NCI-H524 (cell line): ENCODE data around the gene PPP1R12C.
"Not testable (repeated sequence)": the region's sequence is repeated elsewhere in the genome, so short reads cannot be mapped to it uniquely, and the experiment has no call there.

ENCODE experiments used
- DNase-seq, 2 experiments: peaks; one replicate each; lab custom pipeline; 2025; lab: John Stamatoyannopoulos, UW

Gene PPP1R12C

DNA sequence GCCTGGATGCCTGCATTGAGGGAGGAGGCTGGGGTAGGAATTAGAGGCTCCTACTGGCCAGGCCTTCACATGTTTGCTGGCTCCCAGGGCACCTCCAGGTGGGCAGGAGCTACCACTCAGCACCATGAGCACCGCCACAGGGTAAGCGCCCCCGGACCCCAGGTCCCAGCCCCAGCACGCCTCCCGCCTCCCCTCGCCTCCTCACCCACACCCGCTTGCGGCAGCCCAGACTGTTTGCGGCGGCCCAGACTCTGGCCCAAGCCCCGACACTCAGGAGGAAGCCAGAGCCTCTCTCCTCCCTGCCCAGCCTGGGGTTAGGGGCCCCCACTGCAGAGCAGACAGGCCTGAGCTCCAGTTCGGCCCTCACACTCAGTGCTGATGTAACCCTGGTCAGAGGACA is 41.1 kb downstream of the PPP1R12C start:
- no peak for DNase-seq

DNA sequence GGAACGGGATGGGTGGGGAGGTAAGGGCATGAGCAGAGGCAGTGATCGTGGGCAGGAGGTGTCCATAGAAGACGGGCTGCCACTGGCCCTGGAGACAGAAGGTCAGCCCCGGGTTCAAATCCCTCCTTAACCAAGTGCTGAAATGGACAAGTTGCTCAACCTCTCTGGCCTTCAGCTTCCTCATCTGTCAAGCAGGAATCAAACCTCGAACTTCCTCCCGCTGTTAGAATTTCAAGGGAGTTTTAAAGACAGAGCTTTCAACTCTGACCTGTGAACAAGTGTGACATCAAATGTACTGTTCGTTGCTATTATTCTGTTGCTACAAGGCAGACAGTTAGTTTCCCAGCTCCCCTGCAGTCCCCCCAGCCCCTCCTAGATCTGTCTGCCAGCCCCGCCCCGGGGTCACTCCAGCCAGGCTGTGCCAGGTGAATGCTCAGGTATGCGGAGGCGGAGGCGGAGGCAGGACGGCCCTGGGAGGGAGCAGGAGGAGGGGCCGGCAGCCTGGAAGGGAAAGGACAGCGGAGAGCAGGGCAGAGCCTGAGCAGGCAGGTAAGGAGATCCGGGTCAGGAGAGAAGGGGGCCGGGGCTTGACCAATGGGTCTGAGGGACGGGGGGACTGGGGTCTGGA is 42.0 kb downstream of the PPP1R12C start, which contains the start of gene EPS8L1:
EPS8L1 (plus strand) TSS at position 499 of the 628 bp plus-strand sequence. CDS start 576 bp downstream, outside the sequence.
- no peak for DNase-seq

DNA sequence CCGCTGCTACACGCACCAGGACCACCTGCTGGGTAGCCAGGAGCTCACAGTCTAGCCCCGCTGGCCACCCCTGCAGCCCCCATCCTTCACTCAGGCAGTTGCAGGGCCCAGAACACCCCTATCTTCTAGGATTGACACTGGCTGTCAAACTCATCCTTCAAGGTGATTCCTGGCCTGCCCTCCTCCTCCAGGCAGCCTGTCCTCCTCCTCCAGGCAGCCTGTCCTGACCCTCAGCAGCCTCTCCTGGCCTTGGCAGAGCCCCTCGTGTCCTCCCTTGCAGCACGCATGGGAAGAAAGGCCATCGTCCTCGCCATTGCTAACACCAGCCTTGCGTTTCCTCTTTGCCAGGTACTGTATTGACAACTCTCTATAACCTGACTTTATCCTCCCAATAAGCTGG is 45.5 kb downstream of the PPP1R12C start:
- no peak for DNase-seq

DNA sequence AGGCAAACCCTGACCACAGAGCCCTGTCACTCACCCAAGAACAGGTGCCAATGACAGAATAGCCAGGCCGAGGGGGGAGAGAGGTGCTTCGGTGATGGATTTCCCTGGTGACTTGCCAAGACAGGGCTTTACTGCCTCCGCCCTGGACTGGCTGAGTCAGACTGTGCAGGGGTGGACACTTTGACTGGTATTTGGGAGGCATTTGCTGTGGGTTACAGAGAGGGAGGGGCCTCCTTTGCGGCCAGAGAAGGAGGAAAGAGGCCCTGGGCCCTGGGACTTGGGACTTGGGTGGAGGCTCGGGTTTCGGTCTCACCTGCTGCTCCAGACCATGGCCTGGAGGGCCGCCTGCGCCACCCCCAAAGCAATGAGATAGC is 46.3 kb downstream of the PPP1R12C start:
- no peak for DNase-seq

DNA sequence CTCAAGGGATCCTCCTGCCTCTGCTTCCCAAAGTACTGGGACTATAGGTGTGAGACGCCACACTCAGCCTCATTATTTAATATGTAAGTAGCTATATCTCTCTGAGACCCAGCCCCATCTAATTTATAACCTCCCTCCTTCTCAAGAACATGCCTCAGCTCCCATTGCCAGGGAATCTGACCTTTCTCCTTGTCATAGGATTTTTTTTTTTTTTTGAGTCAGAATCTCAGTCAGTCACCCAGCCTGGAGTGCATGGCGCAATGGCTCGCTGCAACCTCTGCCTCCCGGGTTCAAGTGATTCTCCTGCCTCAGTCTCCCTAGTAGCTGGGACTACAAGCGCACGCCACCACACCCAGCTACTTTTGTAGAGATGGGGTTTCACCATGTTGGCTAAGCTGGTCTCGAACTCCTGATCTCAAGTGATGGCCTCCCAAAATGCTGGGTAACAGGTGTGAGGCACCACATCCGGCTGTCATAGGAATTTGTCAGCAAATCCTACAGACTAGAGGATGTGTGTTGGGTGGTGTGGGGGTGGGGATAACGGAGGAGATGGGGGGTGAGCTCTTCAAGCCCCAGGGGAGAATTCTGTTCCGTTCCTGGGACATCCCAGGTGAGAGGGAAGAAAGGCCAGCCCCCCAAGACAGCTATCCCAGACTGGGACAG is 46.8 kb downstream of the PPP1R12C start:
- no peak for DNase-seq

DNA sequence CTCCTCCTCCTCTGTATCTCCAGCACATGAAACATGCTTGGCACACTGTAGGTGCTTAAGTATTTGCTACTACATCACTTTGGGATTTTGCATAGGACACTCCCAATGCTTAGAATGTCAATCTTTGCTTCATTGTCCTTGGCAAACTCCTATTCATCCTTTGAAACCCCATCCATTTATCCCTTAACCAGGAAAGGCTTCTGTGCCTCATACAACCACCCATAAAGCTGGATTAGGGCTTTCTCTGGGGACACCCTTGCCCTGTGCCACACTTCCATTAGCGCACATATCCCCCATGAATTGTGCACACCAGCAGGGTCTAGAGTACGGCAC is 47.6 kb downstream of the PPP1R12C start:
- DNase-seq: no peak

DNA sequence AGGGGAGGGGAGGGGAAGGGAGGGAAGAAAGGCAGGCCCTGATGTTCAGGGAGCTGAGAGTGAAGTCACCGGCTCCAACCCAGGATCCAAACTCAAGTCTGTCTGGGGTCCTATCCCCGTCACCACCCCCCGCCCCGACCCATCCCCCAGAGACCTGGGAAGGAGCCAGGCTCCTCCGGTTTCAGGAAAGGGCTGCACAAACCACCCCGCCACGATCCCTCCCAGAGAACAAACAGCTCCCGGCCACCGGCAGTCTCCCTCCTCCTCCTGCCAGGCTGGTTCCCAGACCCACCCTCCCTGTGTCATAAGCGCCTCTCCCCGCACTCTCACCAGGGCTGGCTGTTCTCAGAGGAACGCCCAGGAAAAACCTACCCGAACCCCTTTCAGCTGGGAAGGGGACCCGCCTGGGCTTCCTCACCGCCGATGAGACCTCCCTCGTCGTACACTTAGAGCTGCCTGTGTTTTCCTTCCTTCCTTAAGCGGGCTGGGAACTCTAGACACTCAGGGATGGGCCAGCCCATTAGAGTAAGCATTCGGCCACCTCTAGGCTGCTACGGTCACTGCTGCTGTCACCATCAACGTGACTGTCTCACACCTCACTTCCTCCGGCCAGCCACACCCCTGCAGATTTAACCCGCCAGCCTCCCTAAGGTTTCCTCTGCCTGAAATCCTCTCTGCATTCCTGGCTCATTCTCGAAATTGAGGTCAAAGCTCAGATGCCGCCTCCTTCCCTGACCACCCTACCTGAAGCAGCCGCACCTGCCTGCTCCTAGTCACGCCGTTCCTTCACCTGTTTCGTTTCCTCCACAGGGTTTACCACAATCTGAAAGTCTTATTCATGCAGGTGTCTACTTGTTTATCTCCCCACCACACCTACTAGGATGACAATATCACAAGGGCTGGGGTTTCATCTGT is 48.2 kb downstream of the PPP1R12C start:
- DNase-seq: no peak

DNA sequence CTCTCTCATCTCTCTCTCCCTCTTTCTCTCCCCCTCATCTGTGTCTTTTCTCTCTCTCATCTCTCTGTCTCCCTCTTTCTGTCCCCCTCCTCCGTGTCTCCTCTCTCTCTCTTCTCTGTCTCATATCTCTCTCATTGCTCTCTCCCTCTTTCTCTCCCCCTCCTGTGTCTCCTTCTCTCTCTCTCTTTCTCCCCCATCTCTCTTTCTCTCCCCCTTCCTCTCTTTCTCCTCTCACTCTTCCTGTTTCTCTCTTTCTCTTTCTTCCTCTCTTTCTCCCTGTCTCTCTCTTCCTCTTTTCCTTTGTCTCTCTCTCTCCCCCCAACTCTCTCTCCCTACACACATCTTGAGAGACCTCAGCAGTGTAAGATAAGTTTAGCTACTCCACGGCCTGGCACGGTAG is 49.6 kb downstream of the PPP1R12C start:
- DNase-seq: no peak

DNA sequence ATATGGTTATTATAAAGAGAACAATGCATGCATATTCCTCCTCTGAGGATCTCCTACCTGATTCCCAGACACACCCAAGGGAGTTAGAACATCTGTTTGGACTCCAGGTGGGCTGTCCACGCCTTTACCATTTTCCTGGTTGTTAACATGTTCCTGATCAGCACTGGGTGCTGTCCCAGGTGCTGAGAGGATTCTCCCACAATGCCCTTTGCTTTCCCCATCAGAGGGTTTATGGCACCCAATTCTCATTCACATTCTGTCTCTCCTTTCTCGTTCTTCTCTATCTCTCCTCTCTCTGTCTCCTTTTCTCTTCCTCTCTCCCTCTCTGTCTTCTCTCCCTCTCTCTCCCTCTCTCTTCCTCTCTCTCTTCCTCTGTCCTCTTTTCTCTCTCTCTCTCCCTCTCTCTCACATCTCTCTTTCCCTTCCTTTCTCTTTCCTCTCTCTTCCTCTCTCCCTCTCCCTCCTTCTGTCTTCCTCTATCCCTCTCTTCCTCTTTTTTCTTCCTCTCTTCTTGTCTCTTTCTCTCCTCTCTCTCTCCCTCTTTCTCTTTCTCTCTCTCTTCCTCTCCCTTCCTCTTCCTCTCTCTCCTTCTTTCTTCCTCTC is 51.2 kb downstream of the PPP1R12C start:
- DNase-seq: no peak

DNA sequence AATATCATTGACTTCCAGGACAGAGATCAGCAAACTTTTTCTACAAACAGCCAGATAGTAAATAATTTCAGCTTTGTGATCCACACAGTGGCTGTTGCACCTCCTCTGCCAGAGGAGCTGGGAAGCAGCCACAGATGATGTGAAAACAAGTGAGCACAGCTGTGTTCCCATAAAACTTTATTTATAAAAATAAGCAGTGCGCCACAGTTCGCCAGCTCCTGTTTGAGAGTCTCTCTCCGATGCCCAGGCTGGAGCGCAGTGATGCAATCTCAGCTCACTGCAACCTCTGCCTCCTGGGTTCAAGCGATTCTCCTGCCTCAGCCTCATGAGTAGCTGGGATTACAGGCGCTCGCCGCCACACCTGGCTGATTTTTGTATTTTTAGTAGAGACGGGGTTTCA is 51.9 kb downstream of the PPP1R12C start:
- DNase-seq: not testable (repeated sequence)

DNA sequence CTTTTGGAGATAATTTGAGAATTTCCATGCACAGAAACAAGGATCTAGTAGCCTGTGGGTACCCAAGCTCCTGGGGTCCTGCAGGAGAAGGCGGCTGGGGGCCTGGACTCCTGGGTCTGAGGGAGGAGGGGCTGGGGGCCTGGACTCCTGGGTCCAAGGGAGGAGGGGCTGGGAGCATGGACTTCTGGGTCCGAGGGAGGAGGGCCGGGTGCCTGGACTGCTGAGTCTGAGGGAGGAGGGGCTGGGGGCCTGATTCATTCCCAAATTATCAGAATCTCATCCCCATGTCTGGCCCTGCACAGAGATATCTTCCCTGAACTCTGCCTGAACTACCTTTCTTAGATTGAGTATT is 54.0 kb downstream of the PPP1R12C start:
- no peak for DNase-seq

DNA sequence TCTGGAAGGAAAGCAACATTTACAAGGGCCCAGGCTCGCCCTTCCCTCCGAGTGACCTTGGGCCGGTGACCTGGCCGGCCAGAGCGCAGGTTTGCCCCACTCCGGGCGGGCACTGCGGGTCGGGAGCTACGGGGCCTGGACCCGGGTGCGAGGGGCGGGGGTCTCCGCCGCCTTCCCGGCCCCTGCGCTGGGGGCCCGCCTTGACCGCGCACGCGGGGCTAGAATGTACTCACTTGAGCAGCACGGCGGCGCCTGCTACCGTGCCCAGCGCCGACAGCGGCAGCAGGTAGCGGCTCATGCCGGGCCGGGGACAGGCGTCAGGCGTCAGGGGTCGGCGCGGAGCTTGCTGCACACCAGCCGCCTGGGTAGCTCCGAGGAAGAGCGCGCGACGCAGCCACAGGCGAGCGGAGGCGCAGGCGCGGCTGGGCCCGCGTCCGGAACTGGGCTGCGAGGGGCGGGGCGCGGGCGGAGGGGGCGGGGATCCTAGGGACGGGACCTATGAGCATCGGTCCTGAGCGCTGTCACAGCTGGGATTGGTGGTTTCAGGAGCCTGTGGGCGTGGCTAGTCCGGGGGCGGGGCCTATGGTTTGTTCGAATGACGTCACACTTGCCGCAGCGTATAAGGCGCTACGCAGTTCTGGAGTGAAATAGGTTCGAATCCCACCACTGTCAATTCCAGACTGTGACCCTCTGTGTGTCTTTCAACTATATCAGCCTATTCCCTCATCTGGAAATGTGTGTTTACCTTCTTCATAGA is 54.5 kb downstream of the PPP1R12C start, which contains the start of gene RDH13:
RDH13 (minus strand) TSS at position 414 of the 757 bp plus-strand sequence; CDS start at position 298, 116 bp downstream.
- peak; percentile 69 to 93 for DNase-seq

DNA sequence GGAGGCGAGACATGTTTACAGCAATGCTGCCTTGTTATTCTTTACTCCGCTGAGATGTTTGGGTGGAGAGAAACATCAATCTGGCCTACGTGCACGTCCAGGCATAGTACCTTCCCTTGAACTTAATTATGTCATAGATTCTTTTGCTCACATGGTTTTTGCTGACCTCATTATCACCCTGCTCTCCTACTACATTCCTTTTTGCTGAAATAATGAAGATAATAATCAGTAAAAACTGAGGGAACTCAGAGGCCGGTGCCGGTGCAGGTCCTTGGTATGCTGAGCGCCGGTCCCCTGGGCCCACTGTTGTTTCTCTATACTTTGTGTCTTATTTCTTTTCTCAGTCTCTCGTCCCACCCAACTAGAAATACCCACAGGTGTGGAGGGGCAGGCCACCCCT is 57.1 kb downstream of the PPP1R12C start:
- not testable (repeated sequence) for DNase-seq

DNA sequence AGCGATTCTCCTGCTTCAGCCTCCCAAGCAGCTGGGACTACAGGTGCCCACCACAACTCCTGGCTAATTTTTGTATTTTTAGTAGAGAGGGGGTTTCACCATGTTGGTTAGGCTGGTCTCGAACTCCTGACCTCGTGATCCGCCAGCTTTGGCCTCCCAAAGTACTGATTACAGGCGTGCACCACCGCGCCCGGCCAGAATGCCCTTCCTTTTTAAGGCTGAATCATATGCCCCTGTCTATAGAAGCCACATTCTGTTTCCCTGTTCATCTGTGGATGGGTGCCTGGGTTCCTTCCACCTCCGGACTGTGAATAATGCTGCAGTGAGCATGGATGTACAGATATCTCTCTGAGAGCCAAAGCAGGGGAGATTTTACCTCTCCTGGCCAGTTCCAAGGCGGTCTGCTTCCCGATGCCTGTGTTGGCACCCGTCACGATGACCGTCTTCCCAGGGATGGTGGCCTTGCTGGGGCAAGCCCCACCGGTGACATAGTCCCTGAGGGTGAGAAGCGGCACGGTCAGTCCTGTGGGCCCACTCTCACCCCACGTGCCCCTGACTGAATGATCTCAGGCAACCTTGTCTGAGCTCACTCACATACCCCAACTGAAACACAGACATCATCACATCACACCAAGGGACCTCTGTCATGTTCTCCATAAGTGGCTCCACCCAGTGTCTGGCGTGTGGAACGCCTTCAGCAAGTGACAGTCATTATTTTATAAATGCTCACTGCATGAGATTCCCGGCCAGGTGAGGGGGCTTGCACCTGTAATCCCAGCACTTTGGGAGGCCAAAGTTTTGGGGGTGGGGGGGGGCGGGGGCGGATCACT is 58.4 kb downstream of the PPP1R12C start:
- no peak for DNase-seq

DNA sequence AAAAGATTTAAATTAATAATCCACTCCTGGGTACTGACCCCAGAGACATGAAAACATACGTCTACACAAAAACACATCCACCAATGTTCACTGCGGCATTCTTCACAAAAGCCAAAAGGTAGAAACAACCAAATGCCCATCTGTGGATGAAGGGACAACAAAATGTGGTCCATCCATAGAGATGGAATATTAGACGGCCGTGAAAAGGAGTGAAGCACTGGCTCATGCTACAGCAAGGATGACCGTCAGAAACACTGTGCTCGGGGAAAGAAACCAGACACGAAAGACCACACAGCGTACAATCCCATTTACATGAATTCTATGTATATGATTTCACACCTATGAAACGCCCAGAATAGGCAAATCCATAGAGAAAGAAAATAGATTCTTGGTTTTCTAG is 60.6 kb downstream of the PPP1R12C start:
- no peak for DNase-seq

DNA sequence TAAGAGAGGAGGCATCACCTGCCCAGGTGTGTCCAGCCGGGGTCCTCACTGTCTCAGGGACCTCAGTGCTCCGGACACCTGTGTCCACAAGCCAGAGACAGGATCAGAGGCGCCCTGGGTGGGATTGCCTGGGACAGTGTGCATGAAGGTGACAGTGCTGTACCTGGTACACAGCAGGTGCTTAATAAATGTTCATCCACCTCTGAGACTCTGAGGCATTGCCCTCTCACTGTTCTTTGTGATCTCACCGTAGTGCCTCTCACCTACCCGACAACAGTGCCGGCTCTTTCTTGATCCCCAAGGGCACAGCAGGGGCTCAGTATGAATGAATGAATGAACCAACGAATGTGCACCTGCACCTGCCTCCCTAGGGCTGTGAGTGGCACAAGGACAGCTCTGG is 63.7 kb downstream of the PPP1R12C start:
- no peak for DNase-seq

DNA sequence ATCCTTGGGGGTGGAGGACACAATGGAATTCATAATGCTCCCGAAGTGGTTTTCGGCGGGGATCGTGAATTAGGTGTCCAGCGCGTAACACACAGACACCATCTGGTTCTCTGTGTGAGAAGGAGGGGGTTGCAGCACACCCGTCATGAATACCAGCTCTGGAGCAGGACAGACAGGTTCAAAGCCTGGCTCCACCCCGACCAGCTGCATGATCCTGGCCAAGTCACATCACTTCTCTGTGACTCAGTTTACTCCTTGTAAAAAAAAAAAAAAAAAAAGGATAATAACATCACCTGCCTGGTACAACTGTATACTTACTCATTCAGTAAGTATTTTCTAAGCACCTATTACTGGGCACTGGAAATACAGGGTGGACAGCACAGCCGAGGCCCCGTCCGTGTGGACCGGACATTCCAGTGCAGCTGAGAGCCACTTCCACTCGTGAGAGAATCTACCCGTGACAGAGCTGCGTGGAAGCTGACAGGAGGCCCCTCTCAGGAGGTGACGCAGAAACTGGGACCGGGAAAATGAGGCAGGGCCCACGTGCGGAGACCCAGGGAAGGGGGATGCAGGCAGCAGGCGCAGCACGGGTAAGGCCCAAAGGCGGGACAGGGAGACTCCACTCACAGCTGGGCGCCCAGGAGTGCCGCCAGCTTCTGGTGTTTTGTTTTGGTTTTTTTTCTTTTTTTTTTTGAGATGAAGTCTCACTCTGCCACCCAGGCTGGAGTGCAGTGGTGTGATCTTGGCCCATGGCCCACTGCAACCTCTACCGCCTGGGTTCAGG is 66.5 kb downstream of the PPP1R12C start:
- DNase-seq: no peak

DNA sequence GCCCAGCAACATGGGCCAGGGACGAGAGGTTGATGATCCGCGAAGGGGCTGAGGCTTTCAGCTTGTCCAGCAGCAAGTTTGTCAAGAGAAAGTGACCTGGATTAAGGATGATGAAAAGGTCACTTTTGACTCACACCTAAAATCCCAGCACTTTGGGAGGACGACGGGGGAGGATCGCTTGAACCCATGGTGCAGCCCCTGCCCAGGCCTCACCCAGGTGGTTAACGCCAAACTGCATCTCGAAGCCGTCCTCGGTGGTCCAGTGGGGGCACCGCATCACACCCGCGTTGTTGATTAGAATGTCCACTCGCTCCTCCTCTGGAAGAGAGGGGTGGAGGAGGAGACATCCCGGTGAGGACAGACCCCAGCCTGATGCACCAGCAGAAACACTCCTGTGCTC is 69.0 kb downstream of the PPP1R12C start:
- DNase-seq: no peak

DNA sequence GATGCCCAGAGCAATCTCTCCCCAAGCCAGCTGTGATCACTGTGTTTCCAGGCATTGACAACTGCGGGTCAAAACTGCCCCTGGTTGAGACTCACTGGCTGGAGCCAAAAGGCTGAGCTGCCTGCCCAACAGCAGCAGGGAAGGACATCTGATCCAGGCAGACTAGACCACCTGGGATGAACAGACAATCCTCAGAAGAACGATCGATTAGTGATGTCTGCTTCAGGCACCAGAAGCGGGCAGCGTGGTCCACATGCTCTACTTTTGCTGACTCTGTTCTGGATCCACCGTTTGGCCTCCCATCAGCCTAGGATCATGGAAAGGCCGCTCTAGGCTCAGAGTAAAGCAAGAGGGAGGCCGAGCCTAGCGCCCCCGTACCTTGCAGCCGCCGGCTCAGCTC is 69.5 kb downstream of the PPP1R12C start:
- no peak for DNase-seq

DNA sequence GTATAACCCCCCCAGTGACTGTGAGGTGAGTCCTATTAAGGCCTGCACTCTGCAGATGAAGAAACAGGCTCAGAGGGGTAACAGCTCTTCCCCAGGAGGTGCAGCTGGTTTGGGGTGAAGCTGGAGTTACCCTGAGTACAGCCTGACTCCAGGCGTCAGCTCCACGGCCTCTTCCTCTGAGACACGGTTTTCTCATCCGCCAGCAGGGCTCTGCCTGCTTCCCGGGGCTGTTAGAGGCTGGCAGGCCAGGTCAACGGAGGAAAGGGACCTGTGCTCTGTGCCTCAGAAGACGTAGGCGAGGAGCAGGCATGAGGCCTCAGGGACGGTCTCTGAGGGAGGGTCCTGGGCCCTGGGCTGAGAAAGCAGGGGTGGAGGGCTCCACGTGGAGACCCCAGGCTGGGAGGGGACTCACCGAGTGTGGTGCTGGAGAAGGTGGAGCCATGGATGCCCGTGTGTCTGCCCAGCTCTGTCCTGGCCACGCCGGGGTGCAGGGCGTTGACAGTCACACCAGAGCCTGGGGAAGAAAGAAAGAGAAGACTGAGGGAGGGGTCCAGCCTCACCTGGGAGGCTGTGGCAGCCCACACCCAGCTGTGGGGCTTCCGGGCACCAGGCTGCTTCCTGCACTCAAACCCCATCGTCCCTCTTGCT is 70.3 kb downstream of the PPP1R12C start:
- DNase-seq: no peak
